Ovary (tissue), 9 donors: ENCODE measurements around the gene AKR1E2. TPM values are rescaled to one million over a fixed set of nuclear protein-coding genes. Genes with fewer than 3 reads are reported as not detected.

Experiments used
- DNase-seq, 5 donors: peaks; one replicate each; pipeline ENCODE4 v3.0.0-alpha.2; 2019 to 2020
- H3K27ac ChIP-seq, 2 donors: fragments of 200-600 bp; one replicate each; pipeline versions ENCODE4 v1.5.1 to v1.8.0; 2019 to 2022
- H3K27me3 ChIP-seq: fragments of 200-600 bp; one replicate; pipeline ENCODE4 v1.8.0; 2022
- H3K36me3 ChIP-seq: fragments of 200-600 bp; sonication (generic); one replicate; pipeline ENCODE4 v1.5.1; 2019
- H3K4me1 ChIP-seq: one replicate; pipeline ENCODE4 v1.8.1; 2013; ENCODE audit warnings: mild to moderate bottlenecking, moderate library complexity; ENCODE audit not compliant: insufficient read depth
- H3K4me3 ChIP-seq: fragments of 200-600 bp; sonication (generic); one replicate; pipeline ENCODE4 v1.5.1; 2017
- H3K9me3 ChIP-seq, 2 donors: fragments of 200-600 bp in 1 of 2; sonication (generic) in 1 of 2; one replicate each; pipeline versions ENCODE4 v1.5.1 to v1.8.1; 2013 to 2019; ENCODE audit warnings: mild to moderate bottlenecking in 1 of 2, moderate library complexity in 1 of 2
- CTCF ChIP-seq, 3 donors: fragments of 450-650 bp in 2 of 3; fragments of 200-600 bp in 1 of 3; IDR thresholded peaks; one replicate each; pipeline versions ENCODE4 v1.5.1 to v1.8.0; 2016 to 2022; ENCODE audit warnings: antibody characterized with exemption in 3 of 3, mild to moderate bottlenecking in 1 of 3
- EP300 ChIP-seq: sonication (generic); formaldehyde crosslinking; IDR thresholded peaks from one replicate; pipeline ENCODE4 v1.6.1; 2017; ENCODE audit warnings: antibody characterized with exemption
- POLR2A ChIP-seq: fragments of 450-650 bp; IDR thresholded peaks from one replicate; pipeline ENCODE4 v1.6.1; 2017; ENCODE audit warnings: antibody characterized with exemption, mild to moderate bottlenecking, moderate library complexity
- WGBS, 3 donors: extraction: QIAGEN DNeasy Blood & Tissue Kit in 1 of 3; methylation state at CpG; one replicate each; pipeline versions ENCODE4 v1.1.5 to v1.1.7; 2013 to 2017; 5-methylcytosine and 5-hydroxymethylcytosine counted together
- intact Hi-C, 4 donors: fragments of 100-400 bp; cut with DNase I; formaldehyde crosslinking; loops; one replicate each; pipeline versions ENCODE4 v1.11.0 to v1.15.1; 2022 to 2023
- polyA plus RNA-seq, 2 donors: library from polyadenylated mRNA; stranded (reverse); fragments of 200-250 nt in 1 of 2; fragments of 350-450 nt in 1 of 2; fragmentation: Illumina TruSeq in 1 of 2; extraction: RNeasy Lipid Tissue Mini Kit (QIAGEN cat#74804) in 1 of 2; gene quantifications; one replicate each; pipeline ENCODE4 v1.2.3, GENCODE V29; 2013 to 2014
- total RNA-seq, 7 donors: library from RNA; depleted of rRNA in 2 of 7; stranded (reverse); fragments of >200 nt in 2 of 7; fragmentation: NEBNext Ultra II Directional in 3 of 7; extraction: Animal tissue kit (Norgen Biotek cat#: 25700) in 3 of 7; gene quantifications; one replicate each; pipeline versions ENCODE4 v1.1.0 to v1.2.4, GENCODE V29; 2016 to 2023
- donor health status: DM: no; HTN: no; CAD: no; lungs with moderate emphysema.
- donor health status: DM: no; HTN: no; CAD: no.
- donor health status: Bipolar disorder and iron deficiency.
- donor health status: DM: yes; HTN: yes; CAD: no.
- donor health status: DM: no; HTN: no; CAD: no.
- donor health status: DM: yes; HTN: yes; CAD: no.

Gene AKR1E2
- total and polyA plus RNA-seq, 9 donors: 1.3 to 8.1 (median 4.4) TPM

- no peaks in the 10 kb centered on the region for H3K9me3 ChIP-seq
- intact Hi-C loops: no loop called here
- no peaks in the 10 kb centered on the region for H3K36me3 ChIP-seq
- no peaks in the 10 kb centered on the region for H3K27me3 ChIP-seq
- H3K27ac ChIP-seq: no peak overlapping the region
- 63 to 71% (median 66%) methylated on average over 6 of the region's 6 CpGs for WGBS, 3 donors
- no peak overlapping the region for H3K4me3 ChIP-seq
- no peaks in the 10 kb centered on the region for H3K4me1 ChIP-seq
- DNase-seq: no peak
- no peak for TF ChIP-seq POLR2A
These were observed 23.1 kb upstream of the AKR1E2 start for GRCh38 chr10:4802711-4803487.

DNA sequence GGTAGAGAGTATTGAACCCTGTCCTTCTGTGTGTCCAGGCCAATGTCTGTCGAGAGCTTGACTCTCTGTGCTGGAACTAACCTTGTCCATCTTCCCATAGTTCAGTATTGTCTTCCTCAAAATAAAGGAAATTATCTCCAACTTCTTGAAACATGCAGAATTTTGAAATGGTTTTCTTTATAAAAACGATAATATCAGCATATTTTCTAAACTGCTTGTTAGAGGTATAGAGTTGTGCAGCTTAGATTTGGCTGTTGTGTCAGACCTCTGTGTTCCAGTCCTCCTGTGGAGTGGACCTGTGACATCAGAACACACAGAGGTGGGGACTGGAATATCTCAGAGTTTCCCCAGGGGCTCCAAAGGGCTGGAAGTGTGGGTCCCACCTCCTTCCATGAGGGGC lies 22.2 kb upstream of the AKR1E2 start:
- H3K4me3 ChIP-seq: no peak overlapping the region
- intact Hi-C loops: no loop called here
- 54 to 70% (median 66%) methylated on average over 2 of the region's 2 CpGs for WGBS, 3 donors
- no peak for TF ChIP-seq CTCF (IDR thresholded peaks at IDR 0.05)
- no peak for TF ChIP-seq EP300
- no peak for TF ChIP-seq POLR2A
- H3K36me3 ChIP-seq: no peaks in the 10 kb centered on the region
- H3K4me1 ChIP-seq: no peaks in the 10 kb centered on the region
- H3K9me3 ChIP-seq: no peaks in the 10 kb centered on the region
- no peaks in the 10 kb centered on the region for H3K27me3 ChIP-seq
- H3K27ac ChIP-seq: no peak overlapping the region
- DNase-seq: no peak

GRCh38 chr10:4804465-4804864 lies 21.5 kb upstream of the AKR1E2 start:
- Histone ChIP-seq H3K4me3 (no peak overlapping the region), H3K27ac (no peak overlapping the region), H3K27me3 (no peaks in the 10 kb centered on the region), H3K4me1 (no peaks in the 10 kb centered on the region), H3K36me3 (no peaks in the 10 kb centered on the region), H3K9me3 (no peaks in the 10 kb centered on the region)
- DNase-seq: no peak
- 18 to 61% (median 25%) methylated on average over 5 of the region's 5 CpGs for WGBS, 3 donors
- intact Hi-C loops: no loop called here
- no peak for TF ChIP-seq CTCF (IDR thresholded peaks at IDR 0.05)
- TF ChIP-seq POLR2A: no peak
- TF ChIP-seq EP300: no peak

GRCh38 chr10:4806534-4806933 lies 19.5 kb upstream of the AKR1E2 start:
- TF ChIP-seq POLR2A (no peak), CTCF (IDR thresholded peaks at IDR 0.05) (no peak), EP300 (no peak)
- Histone ChIP-seq H3K36me3 (no peaks in the 10 kb centered on the region), H3K27ac (no peak overlapping the region), H3K4me3 (no peak overlapping the region), H3K27me3 (no peaks in the 10 kb centered on the region), H3K4me1 (no peaks in the 10 kb centered on the region), H3K9me3 (no peaks in the 10 kb centered on the region)
- no peak for DNase-seq
- WGBS, 3 donors: 94 to 97% (median 96%) methylated on average over 4 of the region's 4 CpGs
- intact Hi-C loops: no loop called here

- intact Hi-C loops: no loop called here
- H3K9me3 ChIP-seq: no peaks in the 10 kb centered on the region
These were observed 18.1 kb upstream of the AKR1E2 start for GRCh38 chr10:4807761-4808507.

More at GRCh38 chr10:4807761-4808507, 18.1 kb upstream of the AKR1E2 start:
- no peaks in the 10 kb centered on the region for H3K36me3 ChIP-seq
- WGBS, 3 donors: 62 to 87% (median 75%) methylated on average over 6 of the region's 6 CpGs
- TF ChIP-seq EP300 (no peak), POLR2A (no peak), CTCF (IDR thresholded peaks at IDR 0.05) (no peak)
- no peak overlapping the region for H3K4me3 ChIP-seq
- no peak for DNase-seq
- H3K4me1 ChIP-seq: no peaks in the 10 kb centered on the region
- H3K27ac ChIP-seq: no peak overlapping the region
- H3K27me3 ChIP-seq: no peaks in the 10 kb centered on the region
